NCI-H1417 (cell line): ENCODE data around the gene KRTAP20-2.

ENCODE experiments used
- DNase-seq, 3 experiments: peaks; one replicate each; lab custom pipeline; 2025; lab: John Stamatoyannopoulos, UW

The KRTAP20-2 gene

GRCh38 chr21:30674312-30674711 is 39.3 kb downstream of the KRTAP20-2 start:
- no peak for DNase-seq

GRCh38 chr21:30676737-30677136 is 41.7 kb downstream of the KRTAP20-2 start:
- DNase-seq = no peak

- no peak for DNase-seq
Observed at GRCh38 chr21:30680586-30680985, 45.6 kb downstream of the KRTAP20-2 start.

- DNase-seq = no peak
Observed at GRCh38 chr21:30684506-30684905, 49.5 kb downstream of the KRTAP20-2 start.
